IgD-negative memory B cell (primary cell): Measurements from ENCODE around the gene NDUFB8. TPM values are rescaled to one million over a fixed set of nuclear protein-coding genes. Genes with fewer than 3 reads are reported as not detected.
"Not testable (repeated sequence)": the region's sequence is repeated elsewhere in the genome, so short reads cannot be mapped to it uniquely, and the experiment has no call there.

Experiments used
- H3K27ac Mint-ChIP-seq, 3 donors: one replicate each; pipeline ENCODE4 v1.8.0; 2020 to 2022; ENCODE audit warnings: mild to moderate bottlenecking in 3 of 3, mixed read lengths in 3 of 3, moderate library complexity in 1 of 3
- H3K27me3 Mint-ChIP-seq: one replicate; pipeline ENCODE4 v1.8.0; 2021; ENCODE audit warnings: mixed read lengths
- H3K36me3 Mint-ChIP-seq: one replicate; pipeline ENCODE4 v1.8.0; 2020; ENCODE audit warnings: mild to moderate bottlenecking, mixed read lengths
- H3K4me1 Mint-ChIP-seq, 3 donors: one replicate each; pipeline ENCODE4 v1.8.0; 2020 to 2022; ENCODE audit warnings: mixed read lengths in 3 of 3, mild to moderate bottlenecking in 1 of 3
- H3K4me3 Mint-ChIP-seq, 4 donors: one replicate each; pipeline ENCODE4 v1.8.0; 2020 to 2022; ENCODE audit warnings: mild to moderate bottlenecking in 4 of 4, mixed read lengths in 4 of 4, moderate library complexity in 3 of 4
- H3K9me3 Mint-ChIP-seq, 3 donors: one replicate each; pipeline ENCODE4 v1.8.0; 2020 to 2021; ENCODE audit warnings: mixed read lengths in 3 of 3, mild to moderate bottlenecking in 1 of 3
- polyA plus RNA-seq: library from polyadenylated mRNA; unstranded; fragments of 300-500 nt; fragmentation: Illumina TruSeq; gene quantifications from one replicate; pipeline ENCODE4 v1.2.3, GENCODE V29; 2021

Gene NDUFB8
- 353 TPM for polyA plus RNA-seq

DNA sequence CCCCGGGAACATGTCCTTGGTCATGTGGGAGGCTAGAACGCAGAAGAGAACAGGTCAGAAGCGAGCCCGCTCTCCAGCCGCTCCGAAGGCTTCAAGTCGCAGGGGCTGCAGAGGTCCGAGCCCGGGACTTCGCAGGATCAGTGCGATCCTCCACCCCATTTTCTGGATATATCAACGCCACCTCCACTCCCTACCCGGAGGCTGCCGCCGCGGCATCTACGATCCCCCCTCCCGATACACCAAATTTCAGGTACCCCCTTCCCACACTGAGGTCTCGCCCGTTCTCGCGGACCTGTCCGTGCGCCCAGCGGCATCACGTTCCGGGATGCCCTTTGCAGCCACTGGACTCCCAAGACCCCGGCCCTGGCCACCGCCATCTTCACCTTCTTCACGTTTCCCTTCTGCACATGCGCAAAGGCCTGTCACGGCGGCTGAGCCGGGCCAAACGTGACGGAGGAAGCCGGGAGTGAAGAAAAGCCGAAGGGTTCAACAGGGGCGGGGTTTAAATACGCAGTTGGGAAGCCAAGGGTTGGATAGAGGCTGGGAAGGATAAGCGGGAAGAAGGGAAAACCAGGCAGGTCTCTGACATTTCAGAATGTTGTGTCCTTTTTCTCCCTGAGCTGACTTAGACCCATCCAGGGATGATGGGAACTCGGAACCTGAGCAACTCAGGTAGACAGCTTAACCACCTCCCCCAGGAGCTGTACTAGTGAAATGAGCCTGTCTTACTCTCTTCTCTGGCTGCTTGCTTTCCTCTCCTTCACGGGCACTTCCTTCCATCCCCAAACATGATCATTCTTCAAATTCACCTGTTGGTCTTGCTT is at the start of gene NDUFB8:
Gene NDUFB8 (minus strand): TSS at position 397 of the 824 bp plus-strand sequence. CDS start 20 bp downstream, at position 377.
- H3K4me1 Mint-ChIP-seq = peaks cover 19 to 24% (median 19%) of the 10 kb centered on the region in 3 donors
- H3K27ac Mint-ChIP-seq = peak within 1 kb of the TSS; percentile 69 to 98 (median 97)
- H3K9me3 Mint-ChIP-seq = no peaks in the 10 kb centered on the region
- H3K4me3 Mint-ChIP-seq = peak within 1 kb of the TSS; percentile 96 to 100 (median 100)
- H3K27me3 Mint-ChIP-seq = no peaks in the 10 kb centered on the region
- H3K36me3 Mint-ChIP-seq = no peaks in the 10 kb centered on the region

DNA sequence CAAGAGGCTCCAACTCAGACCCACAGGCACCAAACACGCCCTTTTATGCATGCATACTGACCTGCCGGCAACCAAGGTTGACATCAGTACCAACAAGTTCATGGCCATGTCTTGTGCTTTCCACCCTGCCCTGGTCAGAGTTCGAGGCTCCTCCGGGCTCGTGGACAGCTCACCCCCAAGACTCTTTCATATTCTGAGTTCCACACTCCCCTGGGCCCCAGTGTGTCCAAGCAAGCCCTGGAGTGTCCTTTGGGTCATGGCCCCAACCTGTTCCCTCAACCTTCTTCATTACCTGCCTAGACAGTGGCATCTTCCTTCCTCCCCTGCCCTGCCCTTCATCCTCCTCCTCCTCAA is 46.6 kb upstream of the NDUFB8 start:
- H3K27ac Mint-ChIP-seq = peak overlapping the region in 1 of 3 donors; percentile 69
- H3K4me3 Mint-ChIP-seq = no peak overlapping the region
- no peaks in the 10 kb centered on the region for H3K4me1 Mint-ChIP-seq
- H3K9me3 Mint-ChIP-seq = peaks cover 0 to 8% (median 1%) of the 10 kb centered on the region in 3 donors
- peaks cover 3% of the 10 kb centered on the region for H3K36me3 Mint-ChIP-seq
- peaks cover 25% of the 10 kb centered on the region for H3K27me3 Mint-ChIP-seq

DNA sequence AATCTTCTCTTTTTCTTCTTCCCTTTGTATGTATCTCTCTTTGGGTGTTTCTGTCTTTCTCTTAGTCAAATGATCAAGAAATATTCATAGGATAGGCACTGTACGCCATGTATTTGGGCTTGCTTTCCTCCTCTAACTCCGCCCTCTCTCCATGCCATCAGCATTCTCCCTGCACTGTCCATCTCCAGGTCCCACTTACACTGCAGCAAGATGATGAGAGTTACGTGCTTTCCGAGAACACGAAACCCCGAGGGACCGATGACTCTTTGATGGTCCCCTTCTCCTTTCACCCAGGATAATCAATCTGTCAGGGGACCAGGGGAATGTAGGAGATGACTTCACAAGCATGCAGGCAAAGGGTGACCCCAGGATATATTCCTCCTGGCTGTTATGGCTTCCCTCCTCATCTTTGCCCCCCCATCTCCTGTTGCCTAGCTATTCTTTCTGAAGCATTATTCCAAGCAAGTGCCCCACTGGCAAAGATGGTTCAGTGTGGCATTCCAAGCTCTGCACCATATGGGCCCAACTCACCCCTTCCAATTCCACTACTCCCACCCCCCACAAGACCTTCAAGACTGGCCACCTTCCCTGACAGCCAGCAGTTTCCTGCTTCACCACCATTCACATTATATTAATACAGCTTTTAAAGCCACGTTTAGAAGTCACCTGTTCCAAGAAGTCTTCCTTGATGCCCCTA is 46.1 kb upstream of the NDUFB8 start:
- Mint-ChIP-seq H3K27ac (peak overlapping the region in 1 of 3 donors; percentile 69), H3K4me1 (no peaks in the 10 kb centered on the region), H3K36me3 (no peaks in the 10 kb centered on the region), H3K4me3 (no peak overlapping the region), H3K9me3 (peaks cover 0 to 8% (median 1%) of the 10 kb centered on the region in 3 donors), H3K27me3 (peaks cover 25% of the 10 kb centered on the region)

DNA sequence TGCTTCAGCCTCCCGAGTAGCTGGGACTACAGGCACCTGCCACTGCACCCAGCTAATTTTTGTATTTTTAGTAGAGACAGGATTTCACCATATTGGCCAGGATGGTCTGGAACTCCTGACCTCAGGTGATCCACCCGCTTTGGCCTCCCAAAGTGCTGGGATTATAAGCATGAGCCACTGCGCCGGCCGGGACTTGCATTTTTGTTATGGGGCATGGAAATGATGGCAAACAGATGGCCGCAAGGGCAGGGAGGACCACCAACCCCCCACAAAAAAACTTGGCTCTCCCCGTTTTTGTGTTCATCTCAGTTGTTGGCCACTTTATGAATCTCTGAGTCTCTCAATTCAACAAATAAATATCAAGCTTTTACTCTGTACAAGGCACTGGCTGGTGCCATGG is 45.5 kb upstream of the NDUFB8 start:
- not testable (repeated sequence) for H3K27ac Mint-ChIP-seq, H3K9me3 Mint-ChIP-seq, H3K4me1 Mint-ChIP-seq, H3K36me3 Mint-ChIP-seq, H3K4me3 Mint-ChIP-seq
- peaks cover 25% of the 10 kb centered on the region for H3K27me3 Mint-ChIP-seq

DNA sequence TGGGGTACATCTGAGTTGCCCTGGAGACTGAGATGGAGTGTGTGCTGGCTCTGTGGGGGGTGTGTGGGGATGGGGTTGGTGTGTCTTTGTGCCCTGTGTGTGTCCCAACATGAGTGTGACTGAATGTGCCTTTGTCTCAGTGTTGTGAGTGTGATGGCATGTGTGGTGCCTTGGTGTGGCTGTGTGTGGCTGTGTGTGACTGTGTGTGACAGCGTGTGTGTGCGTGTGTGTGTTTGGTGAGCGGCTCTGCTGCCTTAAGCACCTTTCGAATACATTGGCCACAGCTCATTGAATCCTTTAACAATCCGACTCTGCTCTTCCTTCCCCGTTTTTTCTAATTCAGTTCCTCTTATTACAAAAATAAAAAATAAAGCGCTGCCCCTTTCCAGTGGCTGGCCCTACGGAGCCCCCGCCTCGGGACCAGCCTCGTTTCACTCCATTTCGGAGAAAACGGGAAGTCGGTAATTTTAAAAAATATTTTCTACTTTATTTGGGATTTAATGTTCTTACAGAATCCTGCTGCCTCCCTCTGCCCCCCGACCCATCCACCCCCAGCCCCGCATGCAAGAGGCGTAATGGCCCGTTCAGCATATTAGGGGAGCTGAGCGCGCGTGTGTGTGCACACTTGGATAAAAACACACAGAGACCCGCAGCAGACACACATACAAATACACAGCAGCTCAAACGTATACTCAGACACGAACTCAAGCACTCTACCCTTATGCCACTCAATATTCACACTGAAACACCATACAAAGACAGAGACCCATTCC is 41.6 kb upstream of the NDUFB8 start:
- Mint-ChIP-seq H3K36me3 (no peaks in the 10 kb centered on the region), H3K4me1 (no peaks in the 10 kb centered on the region), H3K9me3 (peaks cover 0 to 3% (median 1%) of the 10 kb centered on the region in 3 donors), H3K27me3 (peaks cover 32% of the 10 kb centered on the region), H3K27ac (no peak overlapping the region), H3K4me3 (no peak overlapping the region)

DNA sequence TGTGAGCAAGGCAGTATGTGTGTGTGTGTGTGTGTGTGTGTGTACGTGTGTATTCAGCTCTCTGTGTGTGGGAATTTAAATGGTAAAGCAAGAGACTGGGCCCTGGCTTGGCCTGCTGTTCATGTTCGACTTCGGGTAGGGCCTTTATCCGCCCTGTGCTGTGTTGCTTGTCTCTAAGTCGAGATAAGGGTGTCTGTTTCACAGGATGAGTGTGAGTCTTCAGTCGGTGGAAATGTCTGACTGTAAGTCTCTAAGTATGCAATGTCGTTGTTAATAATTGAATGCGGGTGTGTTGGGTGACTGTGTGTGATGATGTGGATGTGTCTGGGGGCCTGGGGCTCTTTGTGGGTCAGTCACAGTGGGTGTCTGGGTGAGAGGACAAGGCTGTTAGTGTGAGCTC is 40.8 kb upstream of the NDUFB8 start:
- Mint-ChIP-seq H3K4me3 (no peak overlapping the region), H3K36me3 (no peaks in the 10 kb centered on the region), H3K27ac (no peak overlapping the region), H3K4me1 (no peaks in the 10 kb centered on the region), H3K9me3 (peaks cover 0 to 3% (median 1%) of the 10 kb centered on the region in 3 donors), H3K27me3 (peaks cover 34% of the 10 kb centered on the region)

DNA sequence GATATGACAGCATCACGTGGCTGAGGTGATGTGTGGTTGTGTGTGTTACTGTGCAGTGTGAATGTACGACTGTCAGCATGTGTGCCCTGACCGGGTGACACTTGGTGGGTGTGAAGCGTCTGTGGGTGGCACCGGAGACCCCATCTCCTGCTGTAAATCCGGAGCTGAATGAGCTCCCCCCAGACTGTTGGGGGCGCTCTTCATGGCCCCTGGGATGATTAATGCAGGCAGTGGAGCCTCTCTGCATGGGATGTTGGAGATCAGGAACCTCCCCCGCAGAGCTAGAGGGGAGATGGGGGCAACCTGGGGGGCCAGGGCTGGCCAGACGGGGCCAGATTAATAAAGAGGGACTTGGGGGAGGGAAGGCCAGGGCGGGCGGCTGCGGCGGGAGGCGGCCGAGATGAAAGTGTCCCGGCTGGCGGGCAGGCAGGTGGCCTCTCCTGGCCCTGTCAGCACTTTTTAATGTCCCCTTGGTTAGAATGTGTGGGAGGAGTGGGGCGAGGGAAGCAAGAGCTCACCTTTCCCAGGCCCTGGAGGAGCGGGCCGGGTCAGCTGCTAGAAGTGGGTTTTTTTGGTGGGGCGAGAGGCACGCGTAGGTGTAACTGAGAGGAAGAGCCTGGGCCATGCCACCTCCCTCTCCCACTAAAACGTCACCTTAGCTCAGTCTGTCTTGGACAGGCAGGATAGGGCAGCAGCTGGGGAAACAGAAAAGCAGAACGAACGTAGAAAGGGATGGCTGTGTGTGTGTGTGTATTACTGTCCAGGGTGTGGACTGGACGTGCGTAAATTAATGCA is 40.2 kb upstream of the NDUFB8 start:
- H3K4me3 Mint-ChIP-seq = no peak overlapping the region
- no peaks in the 10 kb centered on the region for H3K4me1 Mint-ChIP-seq
- peaks cover 0 to 3% (median 1%) of the 10 kb centered on the region in 3 donors for H3K9me3 Mint-ChIP-seq
- no peak overlapping the region for H3K27ac Mint-ChIP-seq
- H3K27me3 Mint-ChIP-seq = peaks cover 35% of the 10 kb centered on the region
- no peaks in the 10 kb centered on the region for H3K36me3 Mint-ChIP-seq

DNA sequence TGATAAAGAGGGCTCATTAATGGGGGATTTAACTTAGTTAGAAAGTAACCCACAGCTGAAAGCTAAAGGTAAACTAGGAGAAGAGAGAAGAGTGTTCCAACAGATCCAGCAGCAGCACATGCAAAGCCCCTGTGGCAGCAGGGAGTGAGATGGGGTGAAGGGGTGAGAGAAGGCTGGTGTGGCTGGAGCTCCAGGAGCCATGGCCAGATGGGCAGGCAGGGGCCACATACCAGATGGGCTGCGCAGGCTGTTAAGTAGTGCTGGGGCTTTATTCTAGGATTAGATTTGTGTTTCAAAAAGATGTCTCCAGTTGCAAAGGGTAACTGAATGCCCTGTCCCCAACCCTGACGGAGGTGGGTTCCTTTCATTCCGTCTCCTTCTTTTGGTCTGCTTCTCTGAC is 39.2 kb upstream of the NDUFB8 start:
- Mint-ChIP-seq H3K4me3 (no peak overlapping the region), H3K27me3 (peaks cover 39% of the 10 kb centered on the region), H3K36me3 (no peaks in the 10 kb centered on the region), H3K9me3 (peaks cover 0 to 3% (median 1%) of the 10 kb centered on the region in 3 donors), H3K4me1 (no peaks in the 10 kb centered on the region), H3K27ac (no peak overlapping the region)

DNA sequence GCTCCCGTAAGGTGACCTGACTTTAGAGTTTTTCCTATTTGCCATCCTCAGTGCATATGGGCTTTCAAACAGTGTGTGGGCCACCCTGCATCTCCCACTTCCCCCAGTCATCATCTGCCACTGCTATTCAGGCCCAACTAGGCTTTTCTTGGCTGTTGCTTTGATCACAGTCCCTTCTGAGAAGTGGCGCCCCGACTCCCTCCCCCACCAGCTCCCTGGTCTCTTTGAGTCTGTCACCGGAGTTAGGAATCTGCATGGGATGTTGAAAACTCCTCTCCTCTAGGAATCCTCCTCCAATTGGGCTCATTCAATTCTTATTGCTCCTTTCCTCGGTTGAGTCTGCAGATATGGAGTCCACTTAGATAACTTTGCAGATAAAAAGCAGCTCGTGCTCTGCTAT is 38.2 kb upstream of the NDUFB8 start:
- peaks cover 0 to 2% (median 0%) of the 10 kb centered on the region in 3 donors for H3K4me1 Mint-ChIP-seq
- H3K27ac Mint-ChIP-seq = no peak overlapping the region
- no peak overlapping the region for H3K4me3 Mint-ChIP-seq
- no peaks in the 10 kb centered on the region for H3K36me3 Mint-ChIP-seq
- H3K27me3 Mint-ChIP-seq = peaks cover 40% of the 10 kb centered on the region
- no peaks in the 10 kb centered on the region for H3K9me3 Mint-ChIP-seq

DNA sequence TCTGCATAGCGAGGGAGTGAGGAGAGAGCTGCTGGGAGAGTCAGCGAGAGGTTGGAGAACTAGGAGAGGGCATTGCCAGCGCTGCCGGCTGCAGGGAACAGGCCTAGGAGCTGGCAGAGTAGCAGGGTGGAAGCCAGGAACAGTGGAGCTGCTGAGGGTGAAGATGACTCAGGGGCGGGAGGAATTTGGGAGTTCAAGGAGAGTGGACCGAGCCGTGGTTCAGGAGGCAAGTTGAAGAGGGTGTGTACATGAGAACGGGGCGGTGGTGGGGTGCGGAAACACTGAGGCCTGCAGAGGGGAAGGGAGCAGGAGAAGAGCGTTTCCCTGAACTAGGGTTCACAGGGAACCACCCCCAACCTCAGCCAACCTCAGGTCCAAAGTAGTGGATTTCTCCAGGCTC is 37.6 kb upstream of the NDUFB8 start:
- Mint-ChIP-seq H3K4me3 (no peak overlapping the region), H3K36me3 (no peaks in the 10 kb centered on the region)

DNA sequence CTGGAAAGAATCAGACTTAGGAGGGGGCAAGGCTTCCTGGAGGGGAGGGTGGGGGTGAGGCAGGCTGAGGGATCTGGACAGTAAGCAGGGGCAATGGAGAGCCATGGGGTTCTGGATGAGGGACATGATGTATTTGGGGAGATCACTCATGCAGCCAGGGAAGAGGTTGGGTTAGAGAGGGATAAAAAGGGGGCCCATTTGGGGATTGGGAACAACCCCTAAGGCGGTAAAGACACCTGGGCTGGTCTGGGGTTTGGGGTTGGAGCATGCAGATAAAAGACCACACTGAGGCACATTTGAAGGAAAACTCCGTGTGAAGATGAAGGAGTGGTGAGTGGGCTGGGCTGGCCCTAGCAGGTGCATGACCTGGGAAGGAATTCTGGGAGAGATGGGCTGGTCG is 36.9 kb upstream of the NDUFB8 start:
- Mint-ChIP-seq H3K27me3 (peaks cover 41% of the 10 kb centered on the region), H3K9me3 (peaks cover 0 to 2% (median 0%) of the 10 kb centered on the region in 3 donors), H3K36me3 (no peaks in the 10 kb centered on the region), H3K4me3 (no peak overlapping the region), H3K27ac (no peak overlapping the region), H3K4me1 (peaks cover 0 to 8% (median 3%) of the 10 kb centered on the region in 3 donors)

More for the DNA sequence above, 37.6 kb upstream of the NDUFB8 start:
- no peak overlapping the region for H3K27ac Mint-ChIP-seq
- H3K4me1 Mint-ChIP-seq = peaks cover 0 to 2% (median 0%) of the 10 kb centered on the region in 3 donors
- no peaks in the 10 kb centered on the region for H3K9me3 Mint-ChIP-seq
- H3K27me3 Mint-ChIP-seq = peaks cover 41% of the 10 kb centered on the region

DNA sequence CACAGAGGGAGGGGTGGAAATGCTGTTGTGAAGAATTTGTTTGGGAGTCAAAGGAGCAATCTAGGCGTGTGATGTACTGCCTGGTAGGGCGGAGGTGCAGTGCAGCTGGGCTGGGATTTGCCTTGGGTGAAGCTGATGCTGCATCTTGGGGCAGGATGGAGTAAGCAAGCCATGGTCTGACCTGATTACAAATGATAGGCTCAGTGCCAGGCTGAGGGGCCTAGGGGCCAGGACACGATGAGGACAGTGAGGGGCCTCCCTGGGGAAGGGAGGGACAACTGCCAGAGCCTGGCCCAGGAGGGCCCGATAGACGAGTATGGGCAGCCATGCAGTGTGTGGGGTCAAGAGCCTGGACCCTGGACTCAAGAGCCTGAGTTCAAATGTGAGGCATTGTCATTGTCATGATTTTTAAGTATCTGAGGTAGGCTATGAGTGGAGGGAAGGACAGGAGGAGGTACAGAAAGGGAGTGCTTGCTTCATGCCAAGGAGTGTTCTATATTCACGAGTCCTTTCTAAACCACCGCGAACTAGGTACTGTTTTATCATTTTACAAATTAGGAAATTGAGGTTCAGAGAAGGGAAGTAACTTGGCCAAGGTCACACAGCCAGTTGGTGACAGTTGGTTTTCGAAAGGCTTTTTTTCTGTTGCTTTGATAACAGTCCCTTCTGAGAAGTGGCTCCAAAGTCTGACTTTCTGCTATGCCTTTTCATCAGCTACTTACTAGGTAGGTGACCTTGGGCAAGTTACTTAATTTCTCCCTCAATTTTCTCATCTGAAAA is 35.7 kb upstream of the NDUFB8 start:
- H3K4me1 Mint-ChIP-seq = peaks cover 0 to 11% (median 6%) of the 10 kb centered on the region in 3 donors
- peak overlapping the region in 1 of 4 donors; percentile 40 for H3K4me3 Mint-ChIP-seq
- H3K36me3 Mint-ChIP-seq = peaks cover 2% of the 10 kb centered on the region
- H3K9me3 Mint-ChIP-seq = peaks cover 0 to 2% (median 0%) of the 10 kb centered on the region in 3 donors
- peak overlapping the region in 1 of 3 donors; percentile 83 for H3K27ac Mint-ChIP-seq
- H3K27me3 Mint-ChIP-seq = peaks cover 41% of the 10 kb centered on the region

DNA sequence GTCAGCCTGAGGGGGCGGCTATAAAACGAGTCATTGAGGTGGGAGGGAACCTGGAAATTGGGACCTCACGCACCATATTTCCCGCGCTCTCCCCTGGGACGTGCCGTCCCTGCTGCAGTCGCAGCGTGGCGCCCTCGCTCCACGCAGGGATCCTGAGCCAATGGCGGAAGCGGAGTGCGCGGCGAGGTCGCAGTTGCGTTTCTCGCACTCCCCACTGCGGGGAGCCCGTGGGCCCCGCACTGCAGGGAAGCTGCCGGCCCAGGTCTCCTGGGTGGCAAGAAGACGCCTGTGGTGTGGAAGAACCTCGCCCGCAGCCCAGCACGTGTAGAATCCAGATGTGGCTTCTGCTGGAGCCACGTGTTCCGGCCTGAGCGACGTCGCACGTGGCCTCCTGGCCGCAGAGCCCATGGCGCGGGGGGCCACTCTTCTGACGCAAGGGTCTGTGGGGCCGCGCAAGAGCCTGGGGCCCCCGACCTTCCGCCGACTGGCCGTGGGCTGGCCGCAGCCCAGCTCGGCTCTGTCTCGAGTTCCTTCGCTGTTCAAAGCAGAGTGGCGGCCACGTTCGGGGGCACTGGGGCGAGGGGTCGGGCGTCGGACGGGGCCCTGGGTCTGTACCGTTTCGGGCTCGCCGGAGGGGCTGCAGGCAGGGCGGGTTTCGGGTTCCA is 32.5 kb upstream of the NDUFB8 start:
- Mint-ChIP-seq H3K9me3 (peaks cover 0 to 2% (median 0%) of the 10 kb centered on the region in 3 donors), H3K27me3 (peaks cover 35% of the 10 kb centered on the region)

More for the DNA sequence above, 32.5 kb upstream of the NDUFB8 start:
- Mint-ChIP-seq H3K4me1 (peaks cover 0 to 11% (median 6%) of the 10 kb centered on the region in 3 donors), H3K36me3 (peaks cover 3% of the 10 kb centered on the region), H3K4me3 (peak overlapping the region in 2 of 4 donors; percentile 56 to 63), H3K27ac (no peak overlapping the region)
